Stimulated activated CD8-positive, alpha-beta memory T cell treated with anti-CD3 and anti-CD28 coated beads, Interleukin-2, amount 100 ng/mL, for 48 hours (primary cell): ENCODE measurements around the gene BCAP31.
A peak's percentile ranks its signal among the peaks of the same experiment; 100 is the strongest.

Experiments
- DNase-seq, 2 donors: peaks; one replicate each; pipeline ENCODE4 v3.0.0-alpha.2; 2020; ENCODE audit warnings: low read depth in 2 of 2

BCAP31 gene

GRCh38 chrX:153724252-153725038, at the start of gene BCAP31, which contains the start of gene ABCD1:
TSS of gene BCAP31 (minus strand) at chrX:153724387. CDS start at chrX:153723244, 1,143 bp downstream.
TSS of gene ABCD1 (plus strand) at chrX:153724856. CDS start at chrX:153725267, 411 bp downstream.
- peak; percentile 76 to 82 for DNase-seq

- DNase-seq, result no peak
Observed at GRCh38 chrX:153773218-153773611, 49.0 kb upstream of the BCAP31 start.

- no peak for DNase-seq
Observed at GRCh38 chrX:153772316-153773217, 48.4 kb upstream of the BCAP31 start.

GRCh38 chrX:153771415-153772315, 47.5 kb upstream of the BCAP31 start:
- no peak for DNase-seq

GRCh38 chrX:153770601-153771414, 46.6 kb upstream of the BCAP31 start:
- no peak for DNase-seq

GRCh38 chrX:153769865-153770600, 45.8 kb upstream of the BCAP31 start:
- no peak for DNase-seq

GRCh38 chrX:153769158-153769864, 45.1 kb upstream of the BCAP31 start:
- DNase-seq, result no peak

GRCh38 chrX:153768311-153769157, 44.3 kb upstream of the BCAP31 start:
- no peak for DNase-seq

GRCh38 chrX:153767674-153768055, 43.5 kb upstream of the BCAP31 start:
- no peak for DNase-seq

GRCh38 chrX:153766871-153767673, 42.9 kb upstream of the BCAP31 start:
- DNase-seq, result no peak

- peak in 1 of 2 donors; percentile 36 for DNase-seq
Observed at GRCh38 chrX:153766098-153766817, 42.1 kb upstream of the BCAP31 start.

GRCh38 chrX:153765138-153766079, 41.2 kb upstream of the BCAP31 start:
- DNase-seq, result no peak

- DNase-seq, result no peak
Observed at GRCh38 chrX:153764786-153765137, 40.6 kb upstream of the BCAP31 start.

- DNase-seq, result peak; percentile 66 to 73
Observed at GRCh38 chrX:153763989-153764755, 40.0 kb upstream of the BCAP31 start, which contains the start of gene PLXNB3. TSS of gene PLXNB3 (plus strand) at chrX:153764249. CDS start at chrX:153765536, 1,287 bp downstream.
